Measurements from ENCODE around the gene PLK1. TPM values are rescaled to one million over a fixed set of nuclear protein-coding genes. Genes with fewer than 3 reads are reported as not detected.
"Not testable (repeated sequence)": the region's sequence is repeated elsewhere in the genome, so short reads cannot be mapped to it uniquely, and the experiment has no call there.

Gene PLK1
- total RNA-seq (2014; rRNA removed; shearing (Covaris generic); ENCODE audit: low replicate concordance), result 38.0 and 39.7 TPM in 2 replicates

DNA sequence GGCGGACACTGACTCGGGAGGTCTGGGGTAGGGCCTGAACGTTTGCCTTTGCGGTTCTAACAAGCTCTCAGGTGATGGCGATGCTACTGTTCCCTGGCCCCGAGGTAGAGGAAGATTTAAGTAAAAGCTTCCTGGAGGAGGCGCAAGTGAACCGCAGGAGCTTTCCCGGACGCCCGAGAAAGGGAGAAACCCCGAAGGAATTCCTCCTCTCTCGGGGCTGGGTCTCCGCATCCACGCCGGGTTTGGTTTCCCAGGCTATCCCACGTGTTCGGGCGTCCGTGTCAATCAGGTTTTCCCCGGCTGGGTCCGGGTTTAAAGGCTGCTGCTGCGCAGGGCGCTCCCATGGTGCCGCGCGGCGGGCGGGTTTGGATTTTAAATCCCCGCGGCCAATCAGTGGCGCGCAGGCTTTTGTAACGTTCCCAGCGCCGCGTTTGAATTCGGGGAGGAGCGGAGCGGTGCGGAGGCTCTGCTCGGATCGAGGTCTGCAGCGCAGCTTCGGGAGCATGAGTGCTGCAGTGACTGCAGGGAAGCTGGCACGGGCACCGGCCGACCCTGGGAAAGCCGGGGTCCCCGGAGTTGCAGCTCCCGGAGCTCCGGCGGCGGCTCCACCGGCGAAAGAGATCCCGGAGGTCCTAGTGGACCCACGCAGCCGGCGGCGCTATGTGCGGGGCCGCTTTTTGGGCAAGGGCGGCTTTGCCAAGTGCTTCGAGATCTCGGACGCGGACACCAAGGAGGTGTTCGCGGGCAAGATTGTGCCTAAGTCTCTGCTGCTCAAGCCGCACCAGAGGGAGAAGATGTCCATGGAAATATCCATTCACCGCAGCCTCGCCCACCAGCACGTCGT, at the start of gene PLK1:
Gene PLK1 (plus strand): TSS at position 460 of the 844 bp plus-strand sequence. CDS start 44 bp downstream, at position 504.
- H3K4me3 ChIP-seq, result peak within 1 kb of the TSS; percentile 64
- H3K27me3 ChIP-seq, result no peaks in the 10 kb centered on the region
- peaks cover 47% of the 10 kb centered on the region for H3K36me3 ChIP-seq
- peak; percentile 93 for DNase-seq
- no peaks in the 10 kb centered on the region for H3K9me3 ChIP-seq

GRCh38 chr16:23629516-23629915, 49.2 kb upstream of the PLK1 start:
- H3K36me3 ChIP-seq, result peaks cover 64% of the 10 kb centered on the region

DNA sequence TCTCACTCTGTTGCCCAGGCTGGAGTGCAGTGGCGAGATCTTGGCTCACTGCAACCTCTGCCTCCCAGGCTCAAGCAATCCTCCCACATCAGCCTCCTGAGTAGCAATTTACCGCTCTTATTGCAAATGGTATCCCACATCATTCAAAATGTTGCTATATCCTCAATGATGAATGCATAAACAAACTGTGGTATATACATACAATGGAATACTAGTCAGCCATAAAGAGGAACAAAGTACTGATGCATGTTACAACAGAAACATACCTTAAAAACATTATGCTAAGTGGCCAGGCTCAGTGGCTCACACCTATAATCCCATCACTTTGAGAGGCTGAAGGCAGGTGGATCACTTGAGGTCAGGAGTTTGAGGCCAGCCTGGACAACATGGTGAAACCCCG, 46.8 kb upstream of the PLK1 start:
- H3K27me3 ChIP-seq, DNase-seq: not testable (repeated sequence)
- peaks cover 62% of the 10 kb centered on the region for H3K36me3 ChIP-seq

More at GRCh38 chr16:23629516-23629915, 49.2 kb upstream of the PLK1 start:
- no peaks in the 10 kb centered on the region for H3K27me3 ChIP-seq
- no peak overlapping the region for H3K4me3 ChIP-seq
- no peaks in the 10 kb centered on the region for H3K9me3 ChIP-seq
- DNase-seq, result no peak

DNA sequence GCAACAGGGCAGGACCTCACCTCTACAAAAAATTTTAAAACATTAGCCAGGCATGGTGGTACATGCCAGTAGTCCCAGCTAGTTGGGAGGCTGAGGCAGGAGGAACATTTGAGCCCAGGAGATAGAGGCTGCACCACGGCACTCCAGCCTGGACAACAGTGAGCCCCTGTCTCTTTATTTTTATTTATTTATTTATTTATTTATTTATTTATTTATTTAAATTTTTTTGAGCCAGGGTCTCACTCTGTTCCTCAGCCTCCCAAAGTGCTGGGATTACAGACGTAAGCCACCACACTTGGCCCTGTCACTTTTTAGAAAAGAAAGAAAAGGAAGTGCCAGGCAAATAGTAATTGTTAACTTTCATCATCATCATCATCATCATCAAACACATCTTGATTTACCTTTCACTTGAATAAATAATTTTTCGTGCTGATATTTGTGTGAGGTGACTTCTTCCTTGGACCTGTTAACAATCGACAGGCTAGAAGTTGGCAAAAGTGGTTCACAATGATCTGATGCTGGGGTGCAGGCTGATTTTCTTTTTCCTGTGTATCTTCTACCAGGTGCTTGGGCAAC, 44.1 kb upstream of the PLK1 start:
- no peak for DNase-seq
- no peaks in the 10 kb centered on the region for H3K27me3 ChIP-seq
- H3K4me3 ChIP-seq, result no peak overlapping the region
- H3K36me3 ChIP-seq, result peaks cover 58% of the 10 kb centered on the region
- H3K9me3 ChIP-seq, result no peaks in the 10 kb centered on the region

More for the DNA sequence above, 46.8 kb upstream of the PLK1 start:
- H3K9me3 ChIP-seq, H3K4me3 ChIP-seq: not testable (repeated sequence)

DNA sequence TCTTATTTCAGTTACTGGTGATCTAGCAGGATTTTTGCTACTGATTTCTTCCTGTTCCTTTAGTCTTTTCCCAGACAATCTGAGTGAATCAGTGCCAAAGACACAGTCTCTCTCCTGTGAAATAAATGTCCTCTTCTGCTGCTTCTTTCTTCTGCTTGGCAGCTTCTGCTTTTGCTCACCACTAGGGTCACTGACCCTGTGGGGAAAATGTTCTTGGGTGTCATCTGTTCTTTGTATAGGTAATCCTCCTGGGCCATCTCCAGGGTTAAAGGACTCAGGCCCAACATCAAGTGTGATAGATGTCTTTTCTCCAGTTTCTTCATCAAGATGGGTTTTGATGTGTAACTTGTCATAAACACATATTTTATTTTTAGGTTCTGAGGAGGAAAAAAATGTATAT, 42.7 kb upstream of the PLK1 start:
- Histone ChIP-seq H3K36me3 (peaks cover 49% of the 10 kb centered on the region), H3K27me3 (no peaks in the 10 kb centered on the region), H3K9me3 (no peaks in the 10 kb centered on the region), H3K4me3 (no peak overlapping the region)
- no peak for DNase-seq

DNA sequence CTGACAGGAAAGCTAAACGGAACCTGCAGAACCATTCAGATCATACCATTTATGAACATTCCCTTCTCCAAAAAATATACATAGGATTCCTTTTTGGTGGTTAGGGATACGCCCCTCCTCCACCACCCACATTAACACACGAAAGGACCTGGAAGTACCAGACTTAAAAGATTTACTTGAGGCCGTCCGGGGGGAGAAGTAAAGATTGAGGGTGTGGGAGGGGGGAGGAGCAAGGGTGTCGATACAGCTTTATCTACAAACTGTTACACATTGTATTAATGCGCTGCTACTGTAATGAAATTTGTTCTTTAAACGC, 38.1 kb upstream of the PLK1 start:
- Histone ChIP-seq H3K9me3 (no peaks in the 10 kb centered on the region), H3K27me3 (no peaks in the 10 kb centered on the region), H3K36me3 (peaks cover 53% of the 10 kb centered on the region), H3K4me3 (peak overlapping the region; percentile 78)
- no peak for DNase-seq

DNA sequence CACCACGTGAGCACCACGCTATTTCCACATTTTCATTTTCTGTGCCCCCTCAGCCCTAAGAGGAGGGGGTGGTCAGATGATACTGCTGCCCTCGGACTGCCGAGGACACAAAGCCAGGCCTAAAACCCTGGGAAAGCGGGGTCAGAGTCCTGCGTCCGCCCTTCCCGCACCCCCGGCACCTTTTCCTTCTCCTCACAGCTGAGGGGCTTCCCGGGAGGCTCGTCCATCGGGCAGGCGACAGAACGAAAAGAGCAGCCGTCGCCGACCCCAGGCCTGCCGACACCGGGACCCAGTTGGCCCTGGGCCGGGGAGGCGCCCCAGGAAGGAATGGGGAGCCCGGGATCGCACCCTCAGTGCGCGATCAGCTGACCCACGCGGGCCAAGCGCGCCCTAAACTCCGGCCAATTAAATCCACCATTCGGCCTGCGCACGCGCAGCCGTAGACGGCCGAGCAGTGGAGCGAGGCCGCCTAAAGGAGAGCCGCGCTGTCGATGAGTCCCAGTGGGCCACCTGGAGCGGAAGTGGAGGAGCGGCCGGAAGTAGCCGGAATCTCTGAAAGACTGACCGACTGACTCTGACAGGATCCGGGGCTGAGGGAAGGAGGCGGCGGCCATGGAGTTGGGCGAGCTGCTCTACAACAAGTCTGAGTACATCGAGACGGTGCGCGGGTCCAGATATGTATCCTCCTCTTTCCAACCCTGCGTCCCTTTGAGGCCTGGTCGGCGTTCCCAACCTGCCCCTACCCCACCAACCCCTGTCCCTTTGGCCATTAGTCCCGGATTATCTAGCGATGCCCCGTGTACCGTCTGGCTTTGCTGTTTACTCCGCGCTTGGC, 37.5 kb upstream of the PLK1 start, which contains the start of the genes DCTN5 and PALB2:
Gene DCTN5 (plus strand): TSS at position 536 of the 835 bp plus-strand sequence. CDS start 77 bp downstream, at position 613.
Gene PALB2 (minus strand): TSS at position 380 of the 835 bp plus-strand sequence. CDS start 153 bp downstream, at position 227.
- no peaks in the 10 kb centered on the region for H3K9me3 ChIP-seq
- peak; percentile 97 for DNase-seq
- H3K36me3 ChIP-seq, result peaks cover 55% of the 10 kb centered on the region
- H3K27me3 ChIP-seq, result no peaks in the 10 kb centered on the region
- peak within 1 kb of the TSS; percentile 78 for H3K4me3 ChIP-seq

- H3K27me3 ChIP-seq, result no peaks in the 10 kb centered on the region
- H3K9me3 ChIP-seq, result no peaks in the 10 kb centered on the region
- peak overlapping the region; percentile 78 for H3K4me3 ChIP-seq
- no peak for DNase-seq
- peaks cover 59% of the 10 kb centered on the region for H3K36me3 ChIP-seq
Measured at GRCh38 chr16:23642246-23642774, 36.4 kb upstream of the PLK1 start.

DNA sequence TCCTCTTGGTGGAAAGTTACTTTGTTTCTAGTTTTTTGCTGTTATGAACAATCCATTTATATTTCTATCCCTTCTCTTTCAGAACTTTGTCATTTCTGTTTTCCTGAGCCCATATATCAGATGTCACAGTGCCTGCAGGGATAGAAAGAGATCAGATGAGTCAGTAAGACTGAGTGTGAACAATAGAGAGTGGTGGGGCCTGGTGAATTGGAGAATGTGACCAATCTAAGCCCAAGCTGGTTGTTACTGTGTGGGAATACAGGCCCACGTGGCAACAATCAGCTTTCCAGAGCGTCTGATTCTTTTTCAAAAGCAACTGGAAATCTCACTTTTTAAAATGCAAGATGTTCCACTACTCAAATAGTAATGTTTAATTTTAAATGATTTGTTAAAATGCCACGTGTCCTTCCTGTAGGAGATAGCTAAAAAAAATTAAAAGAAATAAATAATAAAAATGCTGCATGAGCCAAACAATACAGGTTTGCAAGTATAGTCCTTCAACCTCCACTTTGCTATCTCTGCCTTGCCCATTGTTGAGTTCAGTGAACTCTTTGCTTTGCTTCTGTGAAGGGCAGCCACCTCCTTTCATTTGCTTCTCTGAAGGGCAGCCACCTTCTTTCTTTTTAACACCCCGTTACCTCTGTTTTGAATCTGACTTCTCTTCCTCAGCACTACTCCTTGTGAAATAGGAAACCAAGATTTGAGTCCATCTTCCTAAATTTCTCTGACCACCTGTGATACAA, 27.8 kb upstream of the PLK1 start:
- Histone ChIP-seq H3K9me3 (no peaks in the 10 kb centered on the region), H3K4me3 (no peak overlapping the region), H3K36me3 (peaks cover 79% of the 10 kb centered on the region), H3K27me3 (no peaks in the 10 kb centered on the region)
- DNase-seq, result no peak

DNA sequence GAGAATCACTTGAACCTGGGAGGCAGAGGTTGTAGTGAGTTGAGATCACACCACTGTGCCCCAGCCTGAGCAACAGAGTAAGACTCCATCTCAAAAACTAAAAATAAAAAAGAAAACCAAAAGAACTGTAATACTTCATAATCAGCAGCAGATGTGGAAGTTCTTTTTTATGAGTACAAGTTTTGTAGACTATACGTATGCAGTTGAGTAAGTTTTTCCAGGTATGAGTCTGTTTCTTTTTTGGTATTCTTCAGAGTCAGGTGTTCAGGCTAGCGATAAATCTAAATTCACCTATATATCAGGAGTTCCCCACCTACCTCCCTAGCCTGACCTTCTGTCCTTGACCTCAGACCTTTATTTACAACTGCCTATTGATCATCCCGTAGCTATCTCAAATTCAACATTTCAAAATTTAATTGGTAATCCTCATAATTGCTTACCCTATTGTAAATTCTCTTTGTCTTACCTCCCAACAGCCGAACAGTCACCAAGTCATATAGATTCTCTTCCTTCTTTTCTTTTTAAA, 26.7 kb upstream of the PLK1 start:
- Histone ChIP-seq H3K9me3 (no peaks in the 10 kb centered on the region), H3K4me3 (no peak overlapping the region), H3K36me3 (peaks cover 72% of the 10 kb centered on the region), H3K27me3 (no peaks in the 10 kb centered on the region)
- no peak for DNase-seq

GRCh38 chr16:23663918-23664317, 14.8 kb upstream of the PLK1 start:
- no peaks in the 10 kb centered on the region for H3K27me3 ChIP-seq
- no peak for DNase-seq
- no peak overlapping the region for H3K4me3 ChIP-seq
- no peaks in the 10 kb centered on the region for H3K9me3 ChIP-seq
- H3K36me3 ChIP-seq, result peaks cover 90% of the 10 kb centered on the region

DNA sequence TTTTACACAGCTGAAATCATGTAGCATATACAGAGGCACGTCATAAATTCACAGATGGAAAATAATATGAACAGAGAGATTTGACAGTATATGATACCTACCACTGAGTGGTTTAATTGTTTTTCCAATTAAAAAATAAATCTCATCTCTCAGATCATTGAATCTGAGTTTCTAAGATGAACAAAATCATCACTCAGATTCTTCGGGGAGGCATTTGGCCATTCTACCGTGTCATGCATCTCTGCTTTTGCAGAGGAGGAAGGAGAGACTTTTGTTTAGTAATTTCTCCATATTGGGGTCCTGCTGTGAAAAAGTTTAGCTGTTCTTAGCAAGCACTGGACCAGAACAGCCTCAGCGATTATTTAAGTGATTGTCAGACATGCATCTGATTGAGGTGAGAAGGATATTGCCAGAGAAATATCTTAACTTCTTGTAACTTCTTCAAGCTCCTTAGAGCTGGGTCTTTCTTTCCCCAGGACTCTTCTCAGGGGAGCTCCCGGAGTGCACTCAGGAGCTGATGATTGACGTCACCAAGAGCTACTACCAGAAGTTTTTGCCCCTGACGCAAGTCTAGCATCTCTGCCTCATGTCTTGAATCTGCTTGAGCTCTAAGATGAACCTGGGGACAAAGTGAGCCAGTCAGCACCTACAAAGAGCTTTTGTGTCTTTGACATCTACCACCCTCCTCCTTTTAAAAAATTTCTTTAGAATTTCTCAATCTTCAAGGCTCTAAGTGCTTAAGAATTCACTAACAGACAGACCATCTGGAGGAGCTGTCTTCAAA, 11.9 kb upstream of the PLK1 start:
- no peaks in the 10 kb centered on the region for H3K27me3 ChIP-seq
- no peak for DNase-seq
- no peaks in the 10 kb centered on the region for H3K9me3 ChIP-seq
- peaks cover 86% of the 10 kb centered on the region for H3K36me3 ChIP-seq
- H3K4me3 ChIP-seq, result no peak overlapping the region

DNA sequence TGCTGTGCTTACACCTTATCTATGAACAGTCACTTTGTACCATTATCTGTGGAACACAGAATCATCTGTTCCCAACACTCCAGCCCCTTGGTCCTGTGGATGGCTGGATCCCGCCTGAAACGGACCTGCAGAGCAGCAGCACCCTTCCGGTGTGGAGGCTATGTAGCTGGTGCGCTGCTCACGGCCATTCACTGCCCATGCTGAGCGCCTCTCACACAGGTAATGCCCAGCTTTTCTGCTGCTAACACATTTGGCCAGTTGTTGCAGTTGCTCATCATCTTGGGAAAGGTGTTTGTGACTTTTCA, 11.4 kb upstream of the PLK1 start:
- DNase-seq, result no peak
- H3K36me3 ChIP-seq, result peaks cover 88% of the 10 kb centered on the region
- no peaks in the 10 kb centered on the region for H3K27me3 ChIP-seq
- H3K4me3 ChIP-seq, result no peak overlapping the region
- H3K9me3 ChIP-seq, result no peaks in the 10 kb centered on the region

GRCh38 chr16:23668225-23668624, 10.5 kb upstream of the PLK1 start:
- peaks cover 84% of the 10 kb centered on the region for H3K36me3 ChIP-seq
- no peaks in the 10 kb centered on the region for H3K27me3 ChIP-seq

GRCh38 chr16:23668873-23669272, 9.8 kb upstream of the PLK1 start:
- Histone ChIP-seq H3K36me3 (peaks cover 79% of the 10 kb centered on the region), H3K27me3 (no peaks in the 10 kb centered on the region), H3K9me3 (no peaks in the 10 kb centered on the region), H3K4me3 (no peak overlapping the region)
- DNase-seq, result no peak

More at GRCh38 chr16:23668225-23668624, 10.5 kb upstream of the PLK1 start:
- no peak for DNase-seq
- no peak overlapping the region for H3K4me3 ChIP-seq
- H3K9me3 ChIP-seq, result no peaks in the 10 kb centered on the region

All from MG63 (cell line).